ENCODE data around the gene SIGLEC5.

Gene SIGLEC5

DNA sequence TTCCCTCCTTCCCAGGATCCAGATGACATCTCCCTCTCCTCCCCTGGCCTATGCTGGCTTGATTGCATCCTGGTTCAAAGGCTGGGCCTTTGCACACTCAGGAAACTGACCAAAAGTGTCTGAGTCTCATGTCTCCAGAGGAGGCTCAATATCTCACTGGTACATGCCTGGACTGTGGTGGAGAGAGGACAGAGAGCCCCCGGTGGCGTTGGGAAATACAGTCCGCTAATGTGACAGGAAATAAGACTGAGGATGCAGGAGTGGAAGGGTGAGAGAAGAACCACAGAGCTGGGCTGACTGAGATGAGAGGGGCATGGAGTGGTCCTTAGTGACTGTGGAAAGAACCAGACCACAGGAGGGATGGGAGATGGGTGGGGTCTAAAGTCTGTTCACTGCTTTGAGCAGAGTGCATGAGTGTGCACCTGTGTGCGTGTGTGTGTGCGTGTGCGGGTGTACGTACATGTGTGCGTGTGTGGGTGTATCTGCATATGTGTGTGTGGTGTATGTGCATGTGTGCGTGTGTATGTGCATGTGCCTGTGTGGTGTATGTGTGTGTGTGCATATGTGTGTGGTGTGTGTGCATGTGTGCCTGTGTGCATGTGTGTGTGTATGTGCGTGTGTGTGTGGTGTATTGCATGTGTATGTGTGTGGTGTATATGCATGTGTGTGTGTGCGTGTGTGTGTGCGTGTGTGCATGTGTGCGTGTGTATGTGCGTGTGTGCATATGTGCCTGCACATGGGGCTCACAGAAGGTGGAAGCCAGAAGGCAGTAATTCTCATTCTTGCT, 1.9 kb downstream of the SIGLEC5 start:
- FAIRE-seq, result no peak
- DNase-seq (ENCODE audit: insufficient read length, low spot score), result no peak

GRCh38 chr19:51627491-51628138, 2.6 kb downstream of the SIGLEC5 start:
- DNase-seq (ENCODE audit: insufficient read length, low spot score) (no peak), FAIRE-seq (no peak)

- no peak for DNase-seq (ENCODE audit: insufficient read length, low spot score)
- FAIRE-seq, result no peak
These were observed 3.5 kb downstream of the SIGLEC5 start for GRCh38 chr19:51626675-51627074.

DNA sequence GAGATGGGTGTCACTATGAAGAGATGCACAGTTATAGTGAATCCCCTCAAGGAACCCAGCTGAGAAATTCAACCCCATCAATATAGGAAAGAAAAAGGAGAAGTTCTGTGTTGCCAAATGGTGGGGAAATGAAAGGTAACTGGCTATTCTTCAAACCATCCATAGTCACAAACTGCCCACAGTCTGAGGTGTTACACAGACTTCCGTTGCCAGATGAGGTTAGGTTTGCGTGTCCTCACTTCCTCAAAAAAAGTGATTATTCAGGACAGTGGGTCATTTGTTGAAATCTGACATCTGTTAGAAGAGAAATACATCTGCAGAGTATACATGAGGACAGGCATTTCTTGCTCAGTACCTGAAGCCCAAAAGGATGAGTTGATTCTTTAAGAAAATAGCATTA, 9.0 kb downstream of the SIGLEC5 start:
- FAIRE-seq (peak; percentile 96), DNase-seq (ENCODE audit: insufficient read length, low spot score) (peak; percentile 52)

- DNase-seq (ENCODE audit: insufficient read length, low spot score) (no peak), FAIRE-seq (no peak)
These were observed 14.2 kb downstream of the SIGLEC5 start for GRCh38 chr19:51615991-51616390.

DNA sequence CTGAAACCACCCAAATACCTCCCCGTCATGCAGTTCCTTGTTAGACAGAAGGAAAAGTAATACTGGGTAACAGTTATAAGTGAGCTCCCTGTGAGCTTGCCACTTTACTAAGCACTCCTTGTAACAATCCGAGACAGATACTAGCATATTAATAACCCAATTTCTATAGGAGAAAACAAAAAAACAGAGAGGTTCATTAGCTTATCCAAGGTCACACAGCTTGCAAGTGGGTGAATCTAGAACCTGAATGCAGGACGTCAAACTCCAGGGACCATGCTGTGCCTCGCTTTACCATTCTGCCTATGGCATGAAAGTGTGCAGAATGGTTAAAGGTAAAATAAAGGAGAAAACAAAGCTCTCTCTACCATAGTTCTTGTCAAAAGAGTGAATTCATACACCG, 15.4 kb downstream of the SIGLEC5 start:
- DNase-seq (ENCODE audit: insufficient read length, low spot score), result no peak
- no peak for FAIRE-seq

DNA sequence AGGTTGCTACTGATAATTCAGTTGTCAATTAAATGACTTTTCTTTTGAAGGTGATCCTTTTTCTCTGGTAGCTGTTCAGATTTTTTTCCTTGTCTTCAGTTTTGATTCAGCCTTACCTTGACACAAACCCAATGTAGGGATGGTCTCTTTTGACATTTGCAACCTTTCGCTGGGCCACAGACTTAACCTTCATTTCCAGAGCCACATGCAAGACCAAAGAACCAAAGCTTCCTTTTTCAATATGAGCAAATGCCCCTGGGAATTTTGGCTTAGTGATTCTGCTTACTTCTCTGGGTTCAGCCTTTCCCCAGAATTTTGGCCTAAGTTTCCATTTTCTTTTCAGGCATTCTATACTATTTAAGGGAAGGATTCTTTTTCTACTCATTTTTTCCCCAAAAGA, 19.6 kb downstream of the SIGLEC5 start:
- no peak for FAIRE-seq
- DNase-seq (ENCODE audit: insufficient read length, low spot score), result no peak

DNA sequence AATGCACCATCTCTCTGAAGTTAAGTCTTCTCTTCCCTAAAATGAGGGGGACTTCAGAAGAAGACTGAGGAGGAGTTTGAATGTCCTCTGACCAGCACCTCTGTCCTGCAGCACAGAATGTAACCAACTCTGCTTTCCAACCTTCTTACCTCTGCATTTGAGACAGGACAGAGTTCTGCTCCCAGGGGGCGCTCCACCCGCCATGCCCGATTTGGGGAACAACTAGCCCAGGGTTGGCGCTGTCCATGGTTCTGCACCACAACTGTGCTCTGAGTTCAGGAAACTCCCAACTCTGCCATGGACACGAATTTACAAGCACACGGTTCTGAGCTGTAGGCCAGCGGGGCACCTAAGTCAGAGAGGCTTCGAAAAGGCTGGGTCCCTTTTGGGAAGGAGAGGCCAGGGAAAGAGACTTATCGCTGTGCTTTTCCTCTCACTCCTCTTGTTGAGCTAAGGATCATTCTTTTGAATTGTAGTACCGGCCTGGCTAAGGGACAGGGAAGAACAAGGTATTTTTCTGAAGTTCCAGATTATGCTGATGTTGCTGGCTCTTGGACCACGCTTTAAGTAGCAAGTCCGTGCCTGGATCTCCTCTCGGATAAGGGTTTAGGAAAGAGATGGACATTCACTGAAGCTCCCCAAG, 22.2 kb downstream of the SIGLEC5 start:
- no peak for DNase-seq (ENCODE audit: insufficient read length, low spot score)
- FAIRE-seq, result peak; percentile 89

GRCh38 chr19:51607077-51607476, 23.1 kb downstream of the SIGLEC5 start:
- FAIRE-seq (peak; percentile 99), DNase-seq (ENCODE audit: insufficient read length, low spot score) (peak; percentile 87)

- peak; percentile 90 for FAIRE-seq
These were observed 27.9 kb downstream of the SIGLEC5 start for GRCh38 chr19:51602189-51602854.

DNA sequence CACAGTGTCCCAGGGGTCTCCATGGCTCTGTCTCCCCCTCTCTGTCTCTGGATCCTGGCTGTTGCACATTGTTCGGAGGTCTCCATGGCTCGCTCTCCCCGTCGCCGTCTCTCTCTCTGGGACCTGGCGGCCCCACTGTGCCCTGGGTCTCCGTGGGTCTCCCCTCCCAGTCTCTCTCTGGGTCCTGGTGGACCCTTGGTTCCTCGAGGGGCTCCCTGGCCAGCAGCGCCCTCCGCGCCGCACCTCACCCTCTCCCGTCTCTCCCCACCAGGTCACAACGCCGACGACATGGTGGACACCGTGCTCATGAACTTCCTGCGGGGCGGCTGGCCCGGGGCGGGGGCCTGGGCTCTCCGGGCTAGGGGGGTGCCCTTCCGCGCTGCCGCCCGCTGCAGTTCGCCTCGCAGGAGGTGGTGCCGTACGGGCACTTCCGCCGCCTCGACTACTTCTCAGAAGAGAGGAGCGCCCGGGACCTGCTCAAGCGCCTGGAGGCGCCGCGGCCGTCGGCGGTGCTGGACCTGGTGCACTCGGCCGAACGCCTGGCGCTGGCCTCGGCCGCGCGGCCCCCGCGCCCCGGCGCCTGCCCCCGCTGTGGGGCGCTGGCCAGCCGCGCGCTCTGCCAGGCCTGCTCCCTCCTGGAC, 29.1 kb downstream of the SIGLEC5 start:
- DNase-seq (ENCODE audit: insufficient read length, low spot score) (no peak), FAIRE-seq (no peak)

More at GRCh38 chr19:51602189-51602854, 27.9 kb downstream of the SIGLEC5 start:
- peak; percentile 65 for DNase-seq (ENCODE audit: insufficient read length, low spot score)

GRCh38 chr19:51599084-51599483, 31.1 kb downstream of the SIGLEC5 start:
- no peak for DNase-seq (ENCODE audit: insufficient read length, low spot score)
- FAIRE-seq, result no peak

DNA sequence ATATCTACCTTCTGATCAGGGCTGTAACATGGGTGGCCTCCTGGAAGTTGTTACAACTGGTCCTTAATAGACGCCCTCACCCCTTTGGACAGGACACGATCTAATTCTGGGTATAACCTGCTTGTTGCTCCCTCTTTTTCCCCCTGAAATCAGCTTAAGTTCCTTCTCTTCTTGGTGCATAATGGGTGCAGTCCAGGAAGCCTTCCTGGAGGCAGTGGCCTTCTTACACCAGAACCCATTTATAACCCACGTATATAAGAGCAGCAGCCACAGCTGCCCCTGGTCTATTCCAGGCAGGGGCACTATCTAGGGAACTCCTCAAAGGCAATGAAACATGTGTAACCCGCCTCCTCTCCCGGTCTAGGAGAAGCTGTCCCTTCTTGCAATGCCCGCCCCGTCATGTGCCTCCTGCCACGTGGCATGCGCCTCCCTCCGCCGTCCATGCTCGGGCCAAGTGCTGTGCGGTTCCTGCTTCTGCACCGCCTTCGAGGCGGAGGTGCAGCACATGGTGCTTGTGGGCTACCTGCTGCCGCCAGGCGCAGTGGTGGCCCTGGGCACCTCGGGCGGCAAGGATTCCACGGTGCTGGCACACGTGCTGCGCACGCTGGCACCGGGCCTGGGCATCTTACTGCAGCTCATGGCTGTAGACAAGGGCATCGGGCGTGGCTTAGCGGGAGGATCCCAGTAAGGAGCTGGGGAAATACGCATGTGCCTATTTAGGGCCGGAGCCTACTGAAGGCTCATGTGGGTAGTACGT, 31.9 kb downstream of the SIGLEC5 start:
- DNase-seq (ENCODE audit: insufficient read length, low spot score) (no peak), FAIRE-seq (no peak)

- FAIRE-seq, result no peak
- no peak for DNase-seq (ENCODE audit: insufficient read length, low spot score)
These were observed 34.7 kb downstream of the SIGLEC5 start for GRCh38 chr19:51595190-51596175.

DNA sequence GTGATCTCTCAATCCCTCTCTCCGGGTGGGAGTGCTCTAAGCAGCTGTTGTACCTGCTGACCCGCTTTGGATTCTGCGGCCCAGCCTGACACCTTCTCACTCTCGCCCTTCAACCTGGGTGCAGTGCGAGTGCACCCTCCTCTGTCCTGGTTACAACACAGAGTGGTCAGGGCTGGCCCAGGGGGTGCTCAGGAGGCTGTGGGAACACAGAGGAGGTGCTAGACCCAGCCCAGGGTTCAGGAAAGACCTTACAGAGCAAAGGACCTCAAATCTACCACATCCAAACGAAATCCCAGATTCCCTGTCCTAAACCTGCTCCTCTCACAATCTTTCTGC, 35.5 kb downstream of the SIGLEC5 start:
- DNase-seq (ENCODE audit: insufficient read length, low spot score) (no peak), FAIRE-seq (no peak)

GRCh38 chr19:51593969-51594773, 36.0 kb downstream of the SIGLEC5 start:
- FAIRE-seq (peak; percentile 99), DNase-seq (ENCODE audit: insufficient read length, low spot score) (peak; percentile 96)

GRCh38 chr19:51593138-51593890, 36.9 kb downstream of the SIGLEC5 start:
- DNase-seq (ENCODE audit: insufficient read length, low spot score) (no peak), FAIRE-seq (no peak)

All from GM19239 (cell line).